H9 (cell line): ENCODE data around the gene UBE3B. TPM values are rescaled to one million over a fixed set of nuclear protein-coding genes. Genes with fewer than 3 reads are reported as not detected.

Source experiments
- DNase-seq: peaks from one replicate; pipeline ENCODE4 v3.0.0-alpha.2; 2017
- H2AFZ ChIP-seq: one replicate; pipeline ENCODE4 v1.6.1; 2013; ENCODE audit warnings: mild to moderate bottlenecking, low read length, control low read depth, moderate library complexity
- H2AK5ac ChIP-seq: 2 replicates; pipeline ENCODE4 v1.6.1; 2013; ENCODE audit warnings: low read length, control low read depth, mixed read lengths; ENCODE audit not compliant: insufficient read length
- H2BK120ac ChIP-seq: one replicate; pipeline ENCODE4 v1.6.1; 2013; ENCODE audit warnings: low read depth, mild to moderate bottlenecking, low read length, control low read depth, inconsistent platforms; ENCODE audit not compliant: poor library complexity, severe bottlenecking
- H2BK12ac ChIP-seq: 2 replicates; pipeline ENCODE4 v1.6.1; 2013; ENCODE audit warnings: low read length, control low read depth, mixed read lengths, low read depth; ENCODE audit not compliant: insufficient read length
- H2BK15ac ChIP-seq: 2 replicates; pipeline ENCODE4 v1.6.1; 2013; ENCODE audit warnings: low read depth, low read length, control low read depth
- H2BK20ac ChIP-seq: one replicate; pipeline ENCODE4 v1.6.1; 2013; ENCODE audit warnings: low read depth, mild to moderate bottlenecking, low read length, control low read depth, inconsistent platforms; ENCODE audit not compliant: poor library complexity, severe bottlenecking
- H2BK5ac ChIP-seq: 2 replicates; pipeline ENCODE4 v1.6.1; 2013; ENCODE audit warnings: low read length, control low read depth, mixed read lengths; ENCODE audit not compliant: insufficient read length
- H3K14ac ChIP-seq: 2 replicates; pipeline ENCODE4 v1.6.1; 2013; ENCODE audit warnings: low read length, control low read depth; ENCODE audit not compliant: insufficient read depth
- H3K18ac ChIP-seq: 2 replicates; pipeline ENCODE4 v1.6.1; 2013; ENCODE audit warnings: low read depth, mild to moderate bottlenecking, mixed read lengths, low read length, control low read depth; ENCODE audit not compliant: insufficient read length
- H3K23ac ChIP-seq: 2 replicates; pipeline ENCODE4 v1.6.1; 2013; ENCODE audit warnings: low read length, control low read depth, mixed read lengths, low read depth; ENCODE audit not compliant: insufficient read length
- H3K23me2 ChIP-seq: 2 replicates; pipeline ENCODE4 v1.6.1; 2013; ENCODE audit warnings: low read depth, mild to moderate bottlenecking, mixed read lengths, low read length, control low read depth; ENCODE audit not compliant: insufficient read length, poor library complexity, severe bottlenecking
- H3K27ac ChIP-seq: 2 replicates; pipeline ENCODE4 v1.5.1; 2013; ENCODE audit warnings: low read length, control low read depth, mixed read lengths, low read depth; ENCODE audit not compliant: insufficient read length
- H3K27me3 ChIP-seq: 2 replicates; pipeline ENCODE4 v1.6.1; 2013; ENCODE audit warnings: low read length, control low read depth, inconsistent platforms; ENCODE audit not compliant: insufficient read depth
- H3K4ac ChIP-seq: 2 replicates; pipeline ENCODE4 v1.6.1; 2013; ENCODE audit warnings: low read depth, mild to moderate bottlenecking, control low read depth, inconsistent platforms, low read length, moderate library complexity
- H3K4me1 ChIP-seq: 2 replicates; pipeline ENCODE4 v1.6.1; 2013; ENCODE audit warnings: low read length, control low read depth, inconsistent platforms; ENCODE audit not compliant: insufficient read depth
- H3K4me2 ChIP-seq: 2 replicates; pipeline ENCODE4 v1.6.1; 2013; ENCODE audit warnings: low read length, control low read depth, mixed read lengths; ENCODE audit not compliant: insufficient read length, insufficient read depth
- H3K56ac ChIP-seq: 2 replicates; pipeline ENCODE4 v1.6.1; 2013; ENCODE audit warnings: low read depth, mild to moderate bottlenecking, mixed read lengths, low read length, control low read depth; ENCODE audit not compliant: insufficient read length
- H3K79me1 ChIP-seq: 2 replicates; pipeline ENCODE4 v1.6.1; 2013; ENCODE audit warnings: low read depth, mild to moderate bottlenecking, moderate library complexity, low read length, control low read depth, inconsistent platforms; ENCODE audit not compliant: insufficient read depth, poor library complexity, severe bottlenecking
- H3K79me2 ChIP-seq: 2 replicates; pipeline ENCODE4 v1.6.1; 2013; ENCODE audit warnings: low read length, control low read depth, inconsistent platforms; ENCODE audit not compliant: insufficient read depth
- H3K9ac ChIP-seq: 2 replicates; pipeline ENCODE4 v1.6.1; 2013; ENCODE audit warnings: low read length, control low read depth, mixed read lengths; ENCODE audit not compliant: insufficient read length; ENCODE audit errors: extremely low read depth
- H3K9me3 ChIP-seq: one replicate; pipeline ENCODE4 v1.6.1; 2013; ENCODE audit warnings: low read depth, low read length, inconsistent platforms; ENCODE audit not compliant: control insufficient read depth
- H3T11ph ChIP-seq: one replicate; pipeline ENCODE4 v1.6.1; 2013; ENCODE audit warnings: mild to moderate bottlenecking, low read length, control low read depth, inconsistent platforms
- H4K20me1 ChIP-seq: one replicate; pipeline ENCODE4 v1.6.1; 2013; ENCODE audit not compliant: control insufficient read depth, insufficient read length, insufficient read depth
- H4K5ac ChIP-seq: 2 replicates; pipeline ENCODE4 v1.6.1; 2013; ENCODE audit warnings: low read depth, mild to moderate bottlenecking, mixed read lengths, low read length, control low read depth; ENCODE audit not compliant: insufficient read length
- H4K8ac ChIP-seq: replicated peaks from 2 replicates; pipeline ENCODE4 v1.6.1; 2013; ENCODE audit warnings: low read length, control low read depth, mixed read lengths, low read depth; ENCODE audit not compliant: insufficient read length
- H4K91ac ChIP-seq: 2 replicates; pipeline ENCODE4 v1.6.1; 2013; ENCODE audit warnings: low read depth, mild to moderate bottlenecking, moderate library complexity, mixed read lengths, low read length, control low read depth; ENCODE audit not compliant: insufficient read length
- H3K27ac Mint-ChIP-seq, 3 experiments: 2 replicates in 2 of 3; 3 replicates in 1 of 3; pipeline ENCODE4 v1.8.0; 2020 to 2021; ENCODE audit warnings: mixed read lengths in 3 of 3, mild to moderate bottlenecking in 1 of 3, moderate library complexity in 1 of 3
- H3K27me3 Mint-ChIP-seq: 2 replicates; pipeline ENCODE4 v1.8.0; 2021; ENCODE audit warnings: low read depth, mild to moderate bottlenecking, moderate library complexity, mixed read lengths
- H3K36me3 Mint-ChIP-seq, 3 experiments: 2 replicates in 2 of 3; 3 replicates in 1 of 3; pipeline ENCODE4 v1.8.0; 2020 to 2021; ENCODE audit warnings: low read depth in 3 of 3, mixed read lengths in 3 of 3; ENCODE audit not compliant: insufficient read depth in 1 of 3
- H3K4me1 Mint-ChIP-seq, 2 experiments: 2 replicates each; pipeline ENCODE4 v1.8.0; 2020; ENCODE audit warnings: mixed read lengths in 2 of 2
- H3K4me3 Mint-ChIP-seq, 2 experiments: 2 replicates in 1 of 2; 3 replicates in 1 of 2; pipeline ENCODE4 v1.8.0; 2020 to 2021; ENCODE audit warnings: mild to moderate bottlenecking in 2 of 2, mixed read lengths in 2 of 2, moderate library complexity in 1 of 2
- H3K9me3 Mint-ChIP-seq, 2 experiments: 2 replicates in 1 of 2; 3 replicates in 1 of 2; pipeline ENCODE4 v1.8.0; 2020; ENCODE audit warnings: mild to moderate bottlenecking in 2 of 2, mixed read lengths in 2 of 2, moderate library complexity in 1 of 2
- WGBS: extraction: QIAGEN DNeasy Blood & Tissue Kit; methylation state at CpG from one replicate; pipeline ENCODE4 v1.1.7; 2013; ENCODE audit warnings: missing lambda C conversion rate, low lambda C conversion rate, mixed read lengths; ENCODE audit not compliant: insufficient read length; ENCODE audit errors: extremely low coverage; 5-methylcytosine and 5-hydroxymethylcytosine counted together
- total RNA-seq: library from RNA; stranded (reverse); gene quantifications from 2 replicates; pipeline ENCODE4 v1.2.1, GENCODE V29; 2021
- TF ChIP-seq, protein P1 (sequence below): fragments of 200-600 bp; sonication (generic); conservative IDR thresholded peaks from 3 replicates; pipeline ENCODE4 v1.8.0; 2021; ENCODE audit warnings: antibody characterized with exemption, mild to moderate bottlenecking

Gene UBE3B
- total RNA-seq, 1 experiment from 2014 or later: 24.2 TPM

GRCh38 chr12:109436188-109436560 lies 41.3 kb upstream of the UBE3B start:
- H4K20me1 ChIP-seq: no peaks in the 10 kb centered on the region
- H2BK120ac ChIP-seq: no peak overlapping the region
- no peaks in the 10 kb centered on the region; the same call in 1 of the 2 replicates for H3K27me3 Mint-ChIP-seq
- peak; percentile 55 for DNase-seq
- no peak overlapping the region for H2AFZ ChIP-seq
- no peaks in the 10 kb centered on the region for H3K9me3 ChIP-seq
- no peak overlapping the region for H3K9ac ChIP-seq
- H4K5ac ChIP-seq: no peak overlapping the region
- H2BK15ac ChIP-seq: no peak overlapping the region
- H3K18ac ChIP-seq: no peak overlapping the region
- no peak overlapping the region for H3K4ac ChIP-seq
- H4K8ac ChIP-seq: no peak overlapping the region
- no peak overlapping the region for H2AK5ac ChIP-seq
- H2BK5ac ChIP-seq: no peak overlapping the region
- no CpG with 5 or more reads among the region's 7 CpGs for WGBS
- H2BK20ac ChIP-seq: no peak overlapping the region
- H3K23ac ChIP-seq: no peak overlapping the region
- H3K4me2 ChIP-seq: peak overlapping the region; percentile 3
- no peak overlapping the region for H4K91ac ChIP-seq
- H3K4me1 ChIP-seq: peaks cover 7% of the 10 kb centered on the region; the same call in 1 of the 2 replicates
- no peaks in the 10 kb centered on the region for H3K36me3 Mint-ChIP-seq
- H3K9me3 Mint-ChIP-seq: no peaks in the 10 kb centered on the region; a peak in 1 of 5 replicates
- H3K56ac ChIP-seq: no peak overlapping the region
- no peaks in the 10 kb centered on the region for H3K79me1 ChIP-seq
- no peak overlapping the region for H3K14ac ChIP-seq
- no peaks in the 10 kb centered on the region for H3K27me3 ChIP-seq
- no peaks in the 10 kb centered on the region for H3K79me2 ChIP-seq
- H3K4me3 Mint-ChIP-seq: peak overlapping the region in 1 of 2 experiments; percentile 37; a peak in 1 of 5 replicates
- H3T11ph ChIP-seq: no peak overlapping the region
- H3K4me1 Mint-ChIP-seq: peaks cover 44 to 53% of the 10 kb centered on the region in 2 experiments
- no peak overlapping the region for H2BK12ac ChIP-seq
- H3K23me2 ChIP-seq: no peaks in the 10 kb centered on the region
- TF ChIP-seq, protein P1, sequence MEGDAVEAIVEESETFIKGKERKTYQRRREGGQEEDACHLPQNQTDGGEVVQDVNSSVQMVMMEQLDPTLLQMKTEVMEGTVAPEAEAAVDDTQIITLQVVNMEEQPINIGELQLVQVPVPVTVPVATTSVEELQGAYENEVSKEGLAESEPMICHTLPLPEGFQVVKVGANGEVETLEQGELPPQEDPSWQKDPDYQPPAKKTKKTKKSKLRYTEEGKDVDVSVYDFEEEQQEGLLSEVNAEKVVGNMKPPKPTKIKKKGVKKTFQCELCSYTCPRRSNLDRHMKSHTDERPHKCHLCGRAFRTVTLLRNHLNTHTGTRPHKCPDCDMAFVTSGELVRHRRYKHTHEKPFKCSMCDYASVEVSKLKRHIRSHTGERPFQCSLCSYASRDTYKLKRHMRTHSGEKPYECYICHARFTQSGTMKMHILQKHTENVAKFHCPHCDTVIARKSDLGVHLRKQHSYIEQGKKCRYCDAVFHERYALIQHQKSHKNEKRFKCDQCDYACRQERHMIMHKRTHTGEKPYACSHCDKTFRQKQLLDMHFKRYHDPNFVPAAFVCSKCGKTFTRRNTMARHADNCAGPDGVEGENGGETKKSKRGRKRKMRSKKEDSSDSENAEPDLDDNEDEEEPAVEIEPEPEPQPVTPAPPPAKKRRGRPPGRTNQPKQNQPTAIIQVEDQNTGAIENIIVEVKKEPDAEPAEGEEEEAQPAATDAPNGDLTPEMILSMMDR: no peak
- H3K27ac ChIP-seq: no peak overlapping the region
- peak overlapping the region; percentile 66 to 80 (median 78); a peak in 5 of 7 replicates for H3K27ac Mint-ChIP-seq
